Activated gamma-delta T cell (primary cell): ENCODE data around the gene YPEL4.

ENCODE experiments used
- DNase-seq: peaks from one replicate; lab custom pipeline; 2025; lab: John Stamatoyannopoulos, UW

Gene YPEL4

DNA sequence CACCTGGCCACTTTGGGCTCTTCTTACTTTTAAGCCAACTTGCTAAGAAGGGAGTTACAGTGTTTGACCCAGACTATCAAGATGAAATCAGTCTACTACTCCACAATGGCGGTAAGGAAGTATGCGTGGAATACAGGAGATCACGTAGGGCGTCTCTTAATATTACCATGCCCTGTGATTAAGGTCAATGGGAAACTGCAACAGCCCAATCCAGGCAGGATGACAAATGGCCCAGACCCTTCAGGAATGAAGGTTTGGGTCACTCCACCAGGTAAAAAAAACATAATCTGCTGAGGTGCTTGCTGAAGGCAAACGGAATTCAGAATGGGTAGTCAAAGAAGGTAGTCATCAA is 1.0 kb upstream of the YPEL4 start:
- no peak for DNase-seq

DNA sequence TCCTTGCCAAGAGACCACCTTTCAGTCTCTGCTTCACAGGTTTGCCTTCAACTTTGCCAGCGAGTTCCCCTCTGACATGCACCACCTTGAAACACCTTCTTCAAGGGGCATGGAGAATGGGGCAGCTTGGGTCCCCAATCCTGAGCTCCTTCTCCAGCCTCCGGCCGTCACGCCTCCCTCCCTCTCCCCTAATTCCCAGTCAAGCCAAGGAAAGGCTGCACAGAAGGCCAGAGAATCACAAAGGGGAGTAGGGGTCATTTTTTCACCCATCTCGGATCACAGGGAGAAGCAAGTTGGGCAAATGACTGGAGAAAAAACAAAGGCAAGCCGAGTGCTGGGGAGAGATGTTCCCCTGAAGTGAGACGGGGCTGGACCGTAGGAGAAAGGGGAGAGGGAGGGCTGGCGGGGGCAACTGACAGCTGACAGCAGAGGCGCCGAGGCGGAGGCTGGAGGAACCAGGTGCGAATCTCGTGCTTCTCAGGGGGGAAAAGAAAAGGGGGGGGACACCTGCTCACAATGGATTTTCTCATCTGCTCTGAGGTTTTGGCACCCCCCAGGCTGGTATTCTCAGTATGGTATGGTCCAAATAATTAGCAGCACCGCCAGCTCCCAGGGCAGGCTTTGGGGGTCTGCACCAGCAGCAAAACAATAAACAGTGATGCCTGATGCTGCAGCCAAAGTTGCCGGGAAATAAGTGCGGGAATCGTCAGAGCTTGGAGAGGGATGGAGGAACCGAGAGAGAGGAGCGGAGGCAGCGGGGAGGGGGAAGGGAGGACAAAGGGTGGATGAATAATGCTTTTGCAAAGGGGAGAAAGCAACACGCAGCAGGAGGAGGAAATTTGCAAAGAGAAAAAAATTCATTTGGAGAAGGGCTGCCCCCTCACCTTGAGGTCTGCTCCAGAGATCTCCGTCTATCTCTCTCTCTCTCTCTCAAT is 644 bp downstream of the YPEL4 start:
- DNase-seq: peak; percentile 36

DNA sequence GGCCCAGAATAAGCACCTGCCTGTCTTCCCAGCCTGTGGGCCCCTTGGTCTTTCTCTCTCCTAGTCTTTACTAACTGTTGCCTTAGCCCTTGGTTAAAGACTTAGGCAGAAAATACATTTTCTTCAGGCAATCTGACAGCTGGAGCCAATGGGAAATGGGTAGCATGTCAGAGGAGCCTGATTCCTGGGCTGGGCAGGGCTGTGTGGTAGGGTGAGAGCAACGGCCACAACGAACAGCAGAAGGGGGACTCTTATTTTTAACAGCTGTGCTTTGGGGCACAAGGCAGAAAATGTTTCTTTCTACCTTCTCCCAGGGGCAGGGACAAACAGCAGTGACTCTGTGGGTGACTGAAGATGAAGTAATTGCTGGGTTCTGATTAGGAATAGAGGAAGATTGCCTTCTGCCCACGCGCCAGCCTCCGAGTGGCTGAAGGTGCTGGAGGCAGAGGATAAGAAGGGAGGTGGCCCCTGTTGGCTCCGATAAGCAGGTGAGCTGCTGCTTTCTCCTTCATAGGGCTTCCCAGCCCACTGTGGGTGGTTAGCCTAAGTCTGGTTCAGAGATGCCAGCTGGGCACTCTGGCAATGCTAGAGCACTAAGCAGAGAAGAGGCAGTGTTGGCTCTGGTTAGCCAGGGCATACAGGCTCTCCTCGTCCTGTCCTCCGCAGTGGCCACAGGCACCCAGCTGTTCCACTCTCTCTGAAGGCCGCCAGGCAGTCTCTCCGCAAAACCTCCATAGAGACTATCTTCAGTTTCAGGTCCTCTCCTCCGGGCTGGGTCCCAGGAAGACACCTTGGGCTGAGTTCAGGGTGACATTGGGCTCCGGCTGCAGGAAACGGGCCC is 1.5 kb downstream of the YPEL4 start:
- no peak for DNase-seq

DNA sequence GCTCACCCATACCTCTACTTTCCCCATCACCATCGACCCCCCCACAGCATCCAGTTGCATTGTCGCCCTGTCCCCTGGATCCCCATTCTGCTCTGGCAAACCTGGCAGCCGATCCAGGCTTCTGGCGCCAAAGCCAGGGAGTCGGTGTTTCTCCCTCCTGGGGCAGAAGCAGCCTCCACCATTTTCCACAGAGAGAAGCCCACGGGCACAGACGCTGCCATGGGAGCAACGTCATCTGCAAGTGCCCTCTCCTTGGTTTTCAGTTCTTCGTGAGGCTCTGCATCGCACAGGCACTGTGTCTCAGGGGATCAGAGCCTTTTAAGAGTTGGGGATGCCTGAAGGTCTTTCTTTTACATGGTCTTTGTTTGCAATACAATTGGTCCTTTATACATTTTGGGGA is 2.3 kb downstream of the YPEL4 start:
- DNase-seq: no peak

DNA sequence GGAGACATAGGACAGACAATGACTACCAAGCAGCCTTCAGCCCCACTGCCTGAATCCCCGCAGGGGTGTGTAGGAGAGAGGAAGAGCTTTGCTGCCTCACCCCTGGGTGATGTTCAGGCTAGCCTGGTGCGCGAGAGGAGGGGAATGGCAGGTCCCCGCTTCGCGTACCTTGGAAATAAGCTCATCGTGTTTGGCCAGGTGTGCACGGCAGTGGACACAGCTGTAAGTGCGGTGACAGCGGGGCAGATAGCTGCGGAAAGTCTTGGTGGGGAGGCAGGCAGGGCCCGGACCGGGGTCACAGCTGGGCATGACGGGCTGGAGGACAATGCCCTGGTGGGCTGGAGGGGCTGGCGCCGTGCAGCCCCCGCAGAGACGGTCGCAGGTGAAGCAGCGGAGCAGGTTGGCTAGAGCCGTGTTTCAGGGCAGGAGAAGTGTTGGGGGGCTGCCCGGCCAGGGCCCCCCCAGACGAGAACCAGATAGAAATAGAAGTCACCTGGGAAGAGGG is 2.9 kb downstream of the YPEL4 start:
- DNase-seq: no peak

DNA sequence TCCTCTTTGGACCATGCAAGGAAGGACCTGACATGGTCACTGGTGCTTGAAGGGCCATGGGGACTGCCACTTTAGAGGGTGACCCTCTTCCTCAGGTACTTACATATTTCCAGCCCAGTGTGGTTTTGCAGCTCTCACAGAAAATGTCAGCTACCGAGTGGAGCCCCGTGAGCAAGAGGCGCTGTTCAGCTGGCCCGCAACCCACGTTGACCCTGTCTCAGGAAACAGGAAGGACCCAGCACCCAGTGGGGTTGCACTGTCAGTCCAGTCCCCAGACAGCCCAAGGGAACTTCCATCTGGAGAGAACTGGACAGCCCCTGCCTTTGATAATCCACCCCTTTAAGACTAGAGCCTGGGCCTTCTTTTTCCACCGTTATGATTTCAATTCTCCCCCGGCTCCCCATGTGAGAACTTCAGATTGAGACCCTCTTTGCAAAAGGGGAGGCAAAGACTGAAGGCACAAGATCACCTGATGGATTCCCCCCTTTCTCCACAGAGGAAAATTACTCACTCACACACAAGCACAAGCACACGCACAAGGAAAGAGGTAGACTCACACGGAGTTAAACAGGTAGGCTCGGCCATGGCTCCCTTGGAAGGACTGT is 3.4 kb downstream of the YPEL4 start:
- DNase-seq: no peak

DNA sequence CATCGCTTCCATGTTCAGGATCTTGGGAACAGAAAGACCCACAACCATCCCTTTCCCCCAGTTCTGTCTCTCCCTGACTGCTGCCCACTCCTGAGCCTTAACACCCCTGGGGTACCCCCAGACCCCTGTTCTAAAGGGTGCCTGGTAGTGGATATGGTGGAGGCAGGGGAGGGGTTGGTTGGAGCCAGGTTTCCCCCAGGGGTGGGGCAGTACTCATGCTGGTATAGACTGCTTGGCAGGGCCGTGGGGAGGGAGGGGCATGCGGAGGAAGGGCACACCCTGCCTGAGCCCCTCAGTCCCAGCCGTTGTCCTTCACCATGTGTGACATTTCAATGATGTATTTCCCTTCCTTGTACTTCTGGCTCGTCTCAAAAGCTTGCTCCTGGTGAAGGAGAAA is 4.0 kb downstream of the YPEL4 start:
- no peak for DNase-seq

DNA sequence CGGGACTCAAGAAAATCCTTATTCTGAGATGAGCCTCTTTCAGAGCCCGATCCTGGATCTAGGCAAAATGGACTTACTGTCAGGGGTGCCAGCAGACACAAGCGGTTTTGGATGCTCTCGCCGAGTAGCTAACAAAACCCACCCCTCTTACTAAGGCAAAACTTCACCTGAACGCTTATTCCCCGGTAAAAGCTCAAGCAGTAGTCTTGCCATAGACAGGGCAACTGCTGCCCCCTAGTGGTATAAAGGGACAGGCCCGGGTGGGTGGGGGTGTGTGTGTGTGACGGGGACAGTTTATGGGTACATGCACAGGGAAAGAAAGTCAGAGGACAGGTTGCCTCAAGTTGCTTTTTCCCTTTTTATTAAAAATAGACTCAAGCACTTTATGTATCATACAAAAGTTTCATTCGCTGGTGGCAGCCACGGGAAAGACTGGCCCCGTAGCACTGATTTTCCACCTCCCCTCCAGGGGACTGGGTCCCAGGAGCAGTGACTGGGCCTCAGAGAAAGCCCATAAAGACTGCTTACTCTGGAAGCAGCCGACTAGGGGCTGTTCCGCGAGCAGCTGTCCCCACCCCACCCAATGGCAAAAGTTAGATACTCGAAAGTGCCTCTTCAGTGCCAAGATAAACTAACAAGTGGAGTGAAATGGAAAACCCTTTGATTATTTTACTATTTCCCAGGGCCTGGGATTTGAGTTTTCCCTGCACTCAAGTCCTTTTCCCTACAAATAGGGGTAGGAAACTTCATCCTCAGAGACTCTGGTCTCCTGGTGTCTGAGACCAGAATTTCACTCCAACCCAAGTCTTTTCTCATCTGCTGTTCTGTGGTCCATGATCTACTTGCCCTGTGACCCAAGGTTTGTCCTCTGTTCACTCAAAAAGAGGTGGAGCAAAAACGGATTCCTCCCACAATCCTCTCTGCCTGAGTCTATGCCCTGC is 4.7 kb downstream of the YPEL4 start:
- DNase-seq: no peak

DNA sequence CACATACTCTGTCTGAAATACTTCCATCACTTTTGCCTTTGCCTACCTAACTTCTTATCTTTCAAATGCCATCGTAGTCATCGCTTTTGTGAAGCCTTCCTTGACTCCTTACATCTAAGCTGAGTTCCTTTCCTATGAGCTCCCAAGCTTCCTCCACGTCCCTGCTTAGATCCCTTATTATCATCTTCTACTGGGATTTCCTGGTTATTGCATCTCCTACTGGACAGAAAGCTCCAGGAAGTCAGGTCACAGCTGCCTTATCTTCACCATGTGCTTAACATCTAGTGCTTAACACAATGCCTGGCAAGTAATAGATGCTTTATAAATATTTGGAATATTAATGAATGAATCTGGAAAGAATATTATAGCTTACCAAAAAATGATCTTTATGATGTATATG is 5.9 kb downstream of the YPEL4 start:
- DNase-seq: no peak

DNA sequence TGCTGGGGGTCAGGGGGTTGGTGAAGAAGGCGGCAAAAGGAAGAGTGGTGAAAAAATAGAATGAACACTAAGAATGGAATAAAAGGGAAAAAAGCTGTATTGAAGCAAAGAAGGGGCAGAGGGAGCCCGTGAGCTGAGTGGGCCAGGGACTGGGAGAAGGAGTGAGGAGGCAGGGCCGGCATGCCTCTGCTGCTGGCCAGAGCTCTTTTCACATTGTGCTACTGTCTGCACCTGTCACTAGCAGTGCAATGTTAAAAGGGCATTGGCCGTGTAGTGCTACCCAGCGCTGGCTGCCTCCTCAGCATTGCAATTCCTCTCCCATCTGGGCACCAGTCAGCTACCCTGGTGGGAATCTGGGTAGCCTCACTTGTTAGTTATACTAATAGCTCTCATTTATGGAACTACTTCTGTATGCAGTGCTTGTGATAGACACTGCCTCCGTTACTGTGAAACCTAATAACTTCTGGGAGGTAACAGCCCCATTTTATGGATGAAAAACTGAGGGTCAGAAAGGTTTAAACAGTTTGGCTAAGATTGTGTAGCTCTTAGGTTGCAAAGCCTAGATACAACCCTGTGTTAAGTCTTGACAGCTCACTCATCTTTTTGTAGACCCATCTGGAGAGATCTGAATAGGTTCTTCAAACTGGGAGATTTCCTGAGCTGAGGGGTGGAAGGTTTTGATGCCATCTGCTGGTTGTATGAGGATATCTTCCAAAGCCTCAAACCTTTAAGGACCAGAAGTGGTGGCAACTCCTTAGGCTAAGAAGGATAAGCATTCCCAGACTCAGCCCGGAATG is 8.5 kb downstream of the YPEL4 start:
- no peak for DNase-seq

DNA sequence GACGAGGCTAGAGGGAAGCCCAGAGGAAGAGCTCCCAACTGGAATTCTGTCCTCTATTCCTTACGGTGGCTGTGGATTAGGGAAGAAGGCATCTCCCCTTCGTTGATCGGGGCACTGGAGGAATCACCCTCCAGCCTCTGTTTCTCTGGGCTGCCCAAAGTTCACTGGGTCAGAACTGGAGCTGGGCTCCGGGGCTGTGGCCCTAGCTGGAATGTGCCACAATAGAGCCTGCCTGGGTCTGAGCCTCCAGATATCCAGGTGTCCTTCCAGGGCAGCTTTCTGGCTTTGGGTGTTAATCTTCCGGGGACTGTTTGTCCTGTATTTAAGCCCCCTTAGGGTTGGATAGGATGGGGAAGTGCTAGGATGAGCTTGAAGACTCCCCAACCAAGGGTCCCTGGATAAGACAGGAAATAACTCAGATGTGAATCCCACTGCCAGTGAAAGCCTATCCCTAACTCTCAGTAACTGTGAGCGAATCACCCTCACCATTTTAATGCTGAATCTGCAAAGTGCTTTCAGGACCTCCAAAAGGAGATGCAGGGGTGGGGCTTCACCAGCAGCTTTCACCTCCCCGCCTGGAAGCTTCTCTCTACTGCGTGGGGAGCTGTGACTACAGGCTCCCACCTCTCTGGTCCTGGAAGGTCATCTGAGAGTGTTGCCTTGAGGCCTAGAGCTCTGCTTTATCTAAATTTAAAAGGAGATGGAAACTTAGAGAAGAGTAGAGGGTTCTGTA is 9.5 kb downstream of the YPEL4 start:
- no peak for DNase-seq

DNA sequence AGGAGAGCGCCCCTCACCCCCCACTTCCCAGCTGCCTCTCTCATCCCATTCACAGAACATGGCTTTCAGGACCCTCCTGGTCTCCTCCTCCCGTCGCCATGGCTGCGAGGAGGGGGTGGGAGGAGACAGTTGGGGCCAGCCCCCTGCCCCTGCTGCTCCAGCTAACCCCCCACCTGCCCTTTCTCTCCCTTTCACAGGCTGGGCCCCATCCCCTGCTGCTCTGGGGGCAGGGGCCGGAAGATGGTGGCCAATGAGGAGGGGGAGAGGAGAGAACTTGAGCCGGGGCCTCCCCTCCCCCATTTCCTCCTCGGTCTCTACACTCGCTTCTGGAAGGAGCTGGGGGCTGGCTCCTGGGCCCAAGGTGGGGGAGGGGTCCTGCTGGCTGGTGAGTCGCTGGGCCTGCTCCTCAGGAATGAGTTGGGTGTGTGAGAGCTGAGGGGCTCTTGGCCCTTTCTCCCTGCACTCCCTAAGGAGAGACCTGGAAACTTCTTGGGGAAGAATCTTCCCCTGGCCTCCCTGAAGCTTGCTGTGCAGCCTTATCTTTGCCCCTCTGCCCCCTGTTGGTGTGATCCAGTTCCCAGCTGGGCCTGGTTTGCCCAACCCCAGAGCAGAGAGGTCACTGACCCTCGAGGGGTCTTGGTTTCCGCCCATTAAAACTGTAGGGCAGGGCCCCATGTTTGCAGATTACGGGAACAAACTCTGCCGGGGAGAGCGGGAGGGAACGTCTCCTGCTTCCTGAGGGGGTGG is 10.2 kb downstream of the YPEL4 start:
- no peak for DNase-seq

DNA sequence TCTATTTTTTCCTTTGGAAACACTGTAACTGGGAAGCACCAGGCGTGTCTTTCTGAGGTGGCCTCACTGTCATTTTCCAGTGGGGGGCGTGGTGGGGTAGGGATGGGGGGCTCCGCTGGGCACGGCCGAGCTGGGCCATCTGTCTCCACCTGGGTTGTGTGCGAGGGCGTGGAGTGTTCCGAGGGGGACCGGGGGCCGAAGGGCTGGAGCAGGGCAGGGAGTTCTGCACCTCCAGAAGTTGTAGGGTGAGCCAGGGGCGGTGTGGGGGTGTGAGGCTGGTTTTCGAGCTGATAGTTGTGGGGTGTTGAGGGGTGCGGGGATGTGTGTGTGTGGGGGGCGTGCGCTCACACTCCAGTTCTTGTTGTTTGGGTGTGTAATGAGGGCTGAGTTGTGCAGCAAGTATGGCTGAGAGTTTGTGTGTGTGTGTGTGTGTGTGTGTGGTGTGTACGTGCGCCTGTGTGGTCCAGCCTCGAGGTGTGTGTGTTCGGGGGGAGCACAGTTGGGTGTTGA is 10.8 kb downstream of the YPEL4 start:
- no peak for DNase-seq

DNA sequence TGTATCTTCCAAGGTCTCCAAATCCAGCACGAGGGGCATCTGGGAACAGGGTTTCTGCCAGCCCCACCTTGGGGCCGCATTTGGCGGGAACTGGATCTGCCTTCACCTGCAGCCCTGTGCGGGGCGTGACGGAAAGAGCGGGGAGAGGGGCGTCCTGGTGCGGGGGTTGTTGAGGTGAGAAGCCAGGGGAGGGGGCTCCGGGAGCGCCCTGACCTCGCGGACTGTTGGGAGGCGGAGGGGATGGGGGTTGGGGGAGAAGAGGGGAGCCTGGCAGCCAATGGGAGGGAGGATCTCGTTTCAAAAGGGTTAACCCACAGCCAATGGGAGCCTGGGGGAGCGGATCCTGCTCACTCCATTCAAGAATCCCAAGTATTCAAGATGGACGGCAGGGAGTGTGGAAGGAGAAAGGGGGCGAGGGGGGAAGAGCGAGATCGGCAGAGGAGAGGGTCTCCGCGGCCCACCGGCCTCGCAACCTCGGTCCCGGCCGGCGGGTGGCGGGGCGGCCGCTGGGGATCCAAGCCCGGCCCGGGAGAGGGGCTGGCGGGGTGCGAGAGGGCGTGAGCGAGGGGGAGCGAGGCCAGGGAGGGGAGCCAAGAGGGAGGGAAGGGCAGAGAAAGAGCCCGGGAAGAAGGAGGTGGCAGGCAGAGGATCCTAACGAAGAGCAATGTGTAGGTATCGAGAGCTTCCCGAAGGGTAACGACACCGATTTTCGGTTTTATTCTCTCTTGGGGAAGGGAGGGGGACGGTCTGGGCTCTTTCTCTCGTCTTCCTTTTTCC is 11.5 kb downstream of the YPEL4 start:
- no peak for DNase-seq

DNA sequence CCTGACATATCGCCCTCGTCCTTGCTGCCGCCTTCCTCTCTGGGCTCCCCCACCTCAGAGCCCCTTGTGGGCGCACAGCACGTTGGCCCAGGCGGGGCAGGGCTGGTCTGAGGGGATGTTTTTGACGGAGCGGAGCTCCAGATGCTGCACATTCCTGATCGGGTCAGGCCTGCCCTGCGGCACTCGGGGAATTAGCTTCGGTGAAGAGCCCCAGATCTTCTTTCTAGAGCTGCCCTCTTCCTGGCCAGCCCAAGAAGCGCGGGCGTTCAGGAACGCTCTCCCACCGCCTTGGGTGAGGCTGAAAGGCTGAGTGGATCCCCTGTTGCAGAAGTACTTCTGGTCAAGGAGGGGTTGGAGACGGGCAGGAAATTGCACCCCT is 12.1 kb downstream of the YPEL4 start:
- DNase-seq: no peak

DNA sequence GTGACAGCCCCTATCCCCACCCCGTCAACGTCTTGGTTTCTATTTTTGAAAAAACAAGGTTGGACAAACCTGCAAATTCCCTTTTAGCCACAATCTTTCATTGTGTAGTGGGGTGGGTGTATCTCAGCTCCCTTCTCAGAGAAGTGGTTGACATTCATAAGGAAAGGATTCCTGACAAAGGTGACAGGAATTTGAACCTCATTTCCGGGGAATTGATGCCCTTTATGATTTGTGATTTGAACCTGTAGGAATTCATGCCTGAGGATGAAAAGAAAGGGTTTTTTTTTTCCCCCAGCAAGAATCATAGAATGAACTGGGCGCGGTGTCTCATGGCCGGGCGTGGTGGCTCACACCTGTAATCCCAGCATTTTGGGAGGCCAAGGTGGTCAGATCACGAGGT is 14.5 kb downstream of the YPEL4 start:
- no peak for DNase-seq

DNA sequence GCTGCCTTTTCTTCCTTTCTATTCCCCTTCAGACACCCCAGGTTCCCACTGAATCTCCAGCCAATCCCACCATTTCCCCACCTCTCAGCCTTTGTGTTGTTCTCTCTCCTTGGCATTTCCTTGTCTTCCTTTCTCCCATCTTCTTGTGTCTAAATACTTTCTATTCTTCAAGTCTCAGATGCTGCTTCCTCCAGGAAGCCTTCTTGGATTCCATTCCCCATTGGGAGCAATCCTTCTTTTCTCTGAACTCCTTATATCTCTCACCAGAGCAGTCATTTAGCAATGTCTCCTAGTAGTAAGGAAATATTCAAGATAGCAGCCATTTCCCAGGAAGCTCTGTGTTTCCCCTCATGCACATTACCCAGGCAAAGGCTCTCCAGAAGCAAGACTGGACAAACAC is 15.4 kb downstream of the YPEL4 start:
- DNase-seq: no peak

DNA sequence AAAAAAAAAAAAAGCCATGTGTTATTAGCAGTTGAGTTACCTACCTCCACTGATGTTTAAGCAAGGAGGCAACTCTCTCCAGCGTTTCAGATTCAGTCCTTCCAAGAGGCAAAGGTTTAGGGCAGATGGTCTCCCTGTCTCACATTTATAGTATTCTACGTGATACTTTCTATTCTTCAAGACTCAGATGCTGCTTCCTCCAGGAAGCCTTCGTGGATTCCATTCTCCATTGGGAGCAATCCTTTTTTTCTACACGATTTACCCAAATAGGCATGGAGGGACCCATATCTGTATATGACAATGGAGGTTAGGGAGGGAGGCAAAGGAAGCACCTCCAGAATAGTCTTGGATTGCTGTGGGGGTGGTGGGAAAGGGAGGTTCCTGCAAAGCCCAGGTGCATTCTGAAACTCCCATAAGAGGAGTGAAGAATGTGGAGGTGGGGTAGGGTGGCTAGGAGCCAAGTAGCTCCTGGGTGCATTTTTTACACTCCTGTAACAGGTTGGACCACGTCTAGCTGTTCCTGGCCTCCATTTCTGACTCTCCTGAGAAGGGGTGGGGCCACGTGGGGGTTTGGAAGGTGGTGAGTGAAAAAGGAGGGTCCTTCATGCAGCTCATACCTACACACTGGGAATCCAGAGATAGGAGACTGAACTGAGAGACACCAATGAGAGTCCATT is 16.2 kb downstream of the YPEL4 start:
- no peak for DNase-seq
